Colonic mucosa (tissue), 4 donors: ENCODE measurements around the gene SMTNL1. TPM values are rescaled to one million over a fixed set of nuclear protein-coding genes. Genes with fewer than 3 reads are reported as not detected.

Source experiments
- DNase-seq: peaks from one replicate; pipeline ENCODE4 v3.0.0-alpha.2; 2020
- H3K27ac ChIP-seq: fragments of 200-600 bp; one replicate; pipeline ENCODE4 v1.8.0; 2021
- H3K27me3 ChIP-seq: fragments of 200-600 bp; one replicate; pipeline ENCODE4 v1.8.0; 2021
- H3K36me3 ChIP-seq: fragments of 200-600 bp; one replicate; pipeline ENCODE4 v1.8.0; 2021
- H3K4me1 ChIP-seq: fragments of 200-600 bp; one replicate; pipeline ENCODE4 v1.8.0; 2021; ENCODE audit warnings: mild to moderate bottlenecking
- H3K4me3 ChIP-seq: fragments of 200-600 bp; one replicate; pipeline ENCODE4 v1.8.0; 2021
- H3K9ac ChIP-seq, 2 donors: one replicate each; pipeline ENCODE4 v1.7.0; 2013; ENCODE audit warnings: control low read depth in 2 of 2, low read depth in 2 of 2, low read length in 2 of 2
- H3K9me3 ChIP-seq: fragments of 200-600 bp; one replicate; pipeline ENCODE4 v1.8.0; 2021
- intact Hi-C: fragments of 100-400 bp; cut with DNase I; formaldehyde crosslinking; loops from one replicate; pipeline ENCODE4 v1.14.1; 2022
- total RNA-seq, 2 donors: library from RNA; stranded (reverse); fragmentation: NEBNext Ultra II Directional in 1 of 2; extraction: Animal tissue kit (Norgen Biotek cat#: 25700) in 1 of 2; gene quantifications; one replicate each; pipeline ENCODE4 v1.2.1, GENCODE V29; 2021
- TF ChIP-seq, protein P1 (sequence below): fragments of 200-600 bp; IDR thresholded peaks from one replicate; pipeline ENCODE4 v1.8.0; 2022; ENCODE audit warnings: antibody characterized with exemption, mild to moderate bottlenecking
- donor health status: healthy.
- donor health status: DM: no; HTN: no; CAD: no.
- donor health status: DM: no; HTN: no; CAD: no.

Gene SMTNL1
- total RNA-seq, 2 donors from 2014 or later = not detected

DNA sequence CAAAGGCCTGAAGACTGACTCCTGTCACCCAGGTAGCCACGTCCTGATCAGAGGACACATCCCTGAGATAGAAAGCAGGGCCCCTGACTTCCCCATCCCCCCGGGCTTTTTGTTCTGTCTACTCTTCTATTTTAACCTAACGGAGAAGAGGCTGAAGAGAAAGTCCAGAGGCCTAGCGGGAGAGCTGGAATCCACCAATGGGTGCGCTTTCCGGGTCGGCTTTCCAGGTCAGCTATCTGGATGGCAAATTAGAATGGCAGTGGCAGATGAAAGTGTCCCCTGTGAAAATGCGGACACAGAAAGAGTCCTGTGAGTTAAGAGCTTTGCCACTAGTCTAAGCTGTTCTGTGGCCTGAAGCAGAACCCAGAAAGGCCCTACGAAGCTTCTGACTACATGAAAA is 46.9 kb downstream of the SMTNL1 start:
- Histone ChIP-seq H3K27me3 (no peaks in the 10 kb centered on the region), H3K4me1 (no peaks in the 10 kb centered on the region), H3K36me3 (no peaks in the 10 kb centered on the region), H3K9me3 (no peaks in the 10 kb centered on the region), H3K9ac (no peak overlapping the region), H3K4me3 (no peak overlapping the region), H3K27ac (no peak overlapping the region)
- DNase-seq = no peak
- TF ChIP-seq, protein P1, sequence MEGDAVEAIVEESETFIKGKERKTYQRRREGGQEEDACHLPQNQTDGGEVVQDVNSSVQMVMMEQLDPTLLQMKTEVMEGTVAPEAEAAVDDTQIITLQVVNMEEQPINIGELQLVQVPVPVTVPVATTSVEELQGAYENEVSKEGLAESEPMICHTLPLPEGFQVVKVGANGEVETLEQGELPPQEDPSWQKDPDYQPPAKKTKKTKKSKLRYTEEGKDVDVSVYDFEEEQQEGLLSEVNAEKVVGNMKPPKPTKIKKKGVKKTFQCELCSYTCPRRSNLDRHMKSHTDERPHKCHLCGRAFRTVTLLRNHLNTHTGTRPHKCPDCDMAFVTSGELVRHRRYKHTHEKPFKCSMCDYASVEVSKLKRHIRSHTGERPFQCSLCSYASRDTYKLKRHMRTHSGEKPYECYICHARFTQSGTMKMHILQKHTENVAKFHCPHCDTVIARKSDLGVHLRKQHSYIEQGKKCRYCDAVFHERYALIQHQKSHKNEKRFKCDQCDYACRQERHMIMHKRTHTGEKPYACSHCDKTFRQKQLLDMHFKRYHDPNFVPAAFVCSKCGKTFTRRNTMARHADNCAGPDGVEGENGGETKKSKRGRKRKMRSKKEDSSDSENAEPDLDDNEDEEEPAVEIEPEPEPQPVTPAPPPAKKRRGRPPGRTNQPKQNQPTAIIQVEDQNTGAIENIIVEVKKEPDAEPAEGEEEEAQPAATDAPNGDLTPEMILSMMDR = no peak
- intact Hi-C loops = no loop called here

- intact Hi-C loops = no loop called here
- Histone ChIP-seq H3K9me3 (no peaks in the 10 kb centered on the region), H3K27ac (no peak overlapping the region), H3K4me3 (no peak overlapping the region), H3K4me1 (no peaks in the 10 kb centered on the region), H3K27me3 (no peaks in the 10 kb centered on the region), H3K36me3 (no peaks in the 10 kb centered on the region), H3K9ac (no peak overlapping the region)
- no peak for DNase-seq
- TF ChIP-seq, protein P1 = no peak
Measured at GRCh38 chr11:57585301-57585700, 47.9 kb downstream of the SMTNL1 start.

- no peak for DNase-seq
- Histone ChIP-seq H3K9me3 (no peaks in the 10 kb centered on the region), H3K9ac (no peak overlapping the region), H3K27me3 (no peaks in the 10 kb centered on the region), H3K4me3 (no peak overlapping the region), H3K4me1 (no peaks in the 10 kb centered on the region), H3K27ac (no peak overlapping the region), H3K36me3 (no peaks in the 10 kb centered on the region)
- intact Hi-C loops = no loop called here
- TF ChIP-seq, protein P1 = no peak
Measured at GRCh38 chr11:57586711-57587245, 49.4 kb downstream of the SMTNL1 start.

DNA sequence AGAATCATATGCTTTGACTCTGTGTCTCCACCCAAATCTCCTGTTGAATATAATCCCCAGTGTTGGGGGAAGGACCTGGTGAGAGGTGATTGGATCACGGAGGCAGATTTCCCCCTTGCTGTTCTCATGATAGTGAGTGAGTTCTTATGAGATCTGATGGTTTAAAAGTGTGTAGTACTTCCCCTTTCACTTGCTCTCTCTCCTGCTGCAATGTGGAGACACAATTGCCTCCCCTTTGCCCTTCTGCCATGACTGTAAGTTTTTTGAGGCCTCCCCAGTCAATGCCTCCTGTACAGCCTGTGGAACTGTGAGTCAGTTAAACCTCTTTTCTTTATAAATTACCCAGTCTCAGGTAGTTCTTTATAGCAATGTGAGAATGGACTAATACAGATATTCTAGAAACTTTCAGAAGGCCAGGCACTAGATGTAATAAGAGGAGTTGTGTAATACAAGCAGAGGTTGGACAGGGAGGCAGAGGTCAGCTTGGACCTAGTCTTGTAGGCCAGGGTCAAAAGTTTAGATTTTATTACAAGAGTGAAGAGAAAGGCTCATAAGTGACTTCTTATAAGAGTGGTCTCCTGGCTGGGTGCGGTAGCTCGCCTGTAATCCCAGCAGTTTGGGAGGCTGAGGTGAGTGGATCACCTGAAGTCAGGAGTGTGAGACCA is 50.8 kb downstream of the SMTNL1 start:
- Histone ChIP-seq H3K4me3 (no peak overlapping the region), H3K27me3 (no peaks in the 10 kb centered on the region), H3K36me3 (no peaks in the 10 kb centered on the region), H3K9ac (no peak overlapping the region), H3K4me1 (no peaks in the 10 kb centered on the region), H3K9me3 (no peaks in the 10 kb centered on the region), H3K27ac (no peak overlapping the region)
- intact Hi-C loops = no loop called here
- no peak for DNase-seq
- TF ChIP-seq, protein P1 = no peak

- H3K4me1 ChIP-seq = no peaks in the 10 kb centered on the region
- DNase-seq = no peak
- H3K27me3 ChIP-seq = no peaks in the 10 kb centered on the region
- intact Hi-C loops = no loop called here
- peak overlapping the region; percentile 60 for H3K27ac ChIP-seq
- no peak overlapping the region for H3K9ac ChIP-seq
- no peaks in the 10 kb centered on the region for H3K36me3 ChIP-seq
- no peak overlapping the region for H3K4me3 ChIP-seq
- no peaks in the 10 kb centered on the region for H3K9me3 ChIP-seq
- TF ChIP-seq, protein P1 = no peak
Measured at GRCh38 chr11:57596266-57596885, 59.0 kb downstream of the SMTNL1 start.
